ENCODE measurements around the gene TENM4.
"Not testable (repeated sequence)": the region's sequence is repeated elsewhere in the genome, so short reads cannot be mapped to it uniquely, and the experiment has no call there.

Gene TENM4

DNA sequence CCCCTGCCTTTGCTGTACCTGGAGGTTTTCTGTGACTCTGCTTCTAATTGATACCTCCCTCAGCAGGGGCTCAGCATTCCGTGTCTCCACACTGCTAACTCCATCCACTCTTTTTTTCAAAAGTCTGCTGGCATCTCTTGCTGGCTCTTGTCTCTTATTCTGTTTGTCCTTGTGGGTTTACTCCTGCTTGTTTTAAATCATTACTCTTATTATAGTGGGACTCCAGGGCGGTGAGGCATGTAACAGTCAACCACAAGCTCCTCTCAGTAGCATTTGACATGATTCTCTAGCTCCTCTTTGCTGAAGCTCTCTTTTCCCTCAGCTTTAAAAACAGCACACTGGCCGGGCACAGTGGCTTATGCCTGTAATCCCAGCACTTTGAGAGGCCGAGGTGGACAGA is 605.9 kb downstream of the TENM4 start:
- DNase-seq (ENCODE audit: low spot score), result no peak
- TF ChIP-seq, protein P1, sequence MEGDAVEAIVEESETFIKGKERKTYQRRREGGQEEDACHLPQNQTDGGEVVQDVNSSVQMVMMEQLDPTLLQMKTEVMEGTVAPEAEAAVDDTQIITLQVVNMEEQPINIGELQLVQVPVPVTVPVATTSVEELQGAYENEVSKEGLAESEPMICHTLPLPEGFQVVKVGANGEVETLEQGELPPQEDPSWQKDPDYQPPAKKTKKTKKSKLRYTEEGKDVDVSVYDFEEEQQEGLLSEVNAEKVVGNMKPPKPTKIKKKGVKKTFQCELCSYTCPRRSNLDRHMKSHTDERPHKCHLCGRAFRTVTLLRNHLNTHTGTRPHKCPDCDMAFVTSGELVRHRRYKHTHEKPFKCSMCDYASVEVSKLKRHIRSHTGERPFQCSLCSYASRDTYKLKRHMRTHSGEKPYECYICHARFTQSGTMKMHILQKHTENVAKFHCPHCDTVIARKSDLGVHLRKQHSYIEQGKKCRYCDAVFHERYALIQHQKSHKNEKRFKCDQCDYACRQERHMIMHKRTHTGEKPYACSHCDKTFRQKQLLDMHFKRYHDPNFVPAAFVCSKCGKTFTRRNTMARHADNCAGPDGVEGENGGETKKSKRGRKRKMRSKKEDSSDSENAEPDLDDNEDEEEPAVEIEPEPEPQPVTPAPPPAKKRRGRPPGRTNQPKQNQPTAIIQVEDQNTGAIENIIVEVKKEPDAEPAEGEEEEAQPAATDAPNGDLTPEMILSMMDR (IDR thresholded peaks at IDR 0.05; ENCODE audit: extremely low read depth, missing control alignments), result no peak

DNA sequence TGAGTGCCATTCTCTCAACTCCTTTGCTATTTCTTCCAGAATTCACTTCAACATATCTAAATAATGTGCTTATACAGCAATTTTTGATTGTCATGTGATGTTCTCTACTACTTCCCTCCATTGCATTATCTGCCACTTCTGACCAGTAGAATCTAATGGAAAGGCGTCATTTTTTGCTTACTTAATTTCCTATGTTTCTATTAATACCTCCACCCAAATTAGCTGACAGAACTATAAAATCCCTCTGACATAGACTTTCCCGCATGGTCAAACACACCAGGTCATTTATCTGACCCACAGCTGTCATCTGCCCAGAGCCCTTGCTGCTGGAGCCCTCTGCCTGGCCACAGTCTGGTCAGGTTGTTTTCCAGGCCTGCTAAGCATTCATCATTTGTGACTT is 607.6 kb downstream of the TENM4 start:
- DNase-seq (ENCODE audit: low spot score), result no peak
- TF ChIP-seq, protein P1 (IDR thresholded peaks at IDR 0.05; ENCODE audit: extremely low read depth, missing control alignments), result no peak

DNA sequence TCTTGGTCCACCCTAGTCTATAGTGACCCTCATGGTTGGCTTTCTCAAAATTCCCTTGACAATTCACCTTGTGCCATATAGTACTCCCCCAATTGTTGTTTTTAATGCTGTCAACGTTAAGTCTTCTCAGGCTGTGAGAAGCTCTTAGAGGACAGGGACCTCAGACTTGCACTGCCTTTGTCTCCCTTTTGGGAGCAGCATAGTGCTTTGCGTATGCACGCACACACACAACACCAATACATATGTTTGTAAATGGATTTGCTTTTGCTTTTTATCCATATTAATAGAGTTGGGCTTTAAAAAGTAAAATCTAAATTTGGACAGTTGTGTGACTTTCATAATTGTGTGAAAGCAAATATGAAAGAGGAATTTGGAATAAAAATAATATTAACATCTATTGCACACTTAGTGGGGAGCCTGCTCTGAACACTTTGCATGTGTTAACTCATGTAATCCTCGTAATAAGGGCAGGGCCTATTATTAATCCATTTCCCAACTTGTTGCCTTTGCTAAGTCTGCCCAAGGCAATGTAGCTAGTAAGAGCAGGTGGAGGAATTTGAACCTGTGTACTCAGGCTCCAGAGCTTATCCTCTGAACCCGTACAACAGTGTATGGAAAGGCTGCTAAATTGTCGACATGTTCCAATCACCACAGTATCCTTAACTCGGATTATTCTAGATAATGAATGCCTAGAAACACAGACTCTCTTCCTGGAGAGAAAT is 608.4 kb downstream of the TENM4 start:
- TF ChIP-seq, protein P1 (IDR thresholded peaks at IDR 0.05; ENCODE audit: extremely low read depth, missing control alignments), result no peak
- DNase-seq (ENCODE audit: low spot score), result no peak

DNA sequence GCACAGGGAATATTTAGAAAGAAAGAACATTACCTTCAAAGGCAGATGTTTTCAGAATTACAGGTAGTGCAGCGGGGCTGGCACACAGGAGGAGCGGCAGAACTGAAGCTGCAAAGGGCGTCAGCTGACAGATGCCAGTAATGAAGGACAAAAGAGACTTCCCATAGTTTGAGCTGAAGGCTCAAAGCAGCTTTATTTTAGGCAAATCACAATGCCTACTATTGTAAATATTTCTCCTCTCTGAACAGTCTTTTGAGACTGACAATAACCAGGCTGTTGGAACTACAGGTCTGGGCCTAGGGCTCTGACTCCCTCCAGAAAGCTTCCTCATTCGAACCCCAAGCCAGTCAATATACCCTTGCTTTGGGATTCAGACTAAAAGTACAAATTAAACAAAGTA is 609.3 kb downstream of the TENM4 start:
- TF ChIP-seq, protein P1 (IDR thresholded peaks at IDR 0.05; ENCODE audit: extremely low read depth, missing control alignments), result no peak
- no peak for DNase-seq (ENCODE audit: low spot score)

DNA sequence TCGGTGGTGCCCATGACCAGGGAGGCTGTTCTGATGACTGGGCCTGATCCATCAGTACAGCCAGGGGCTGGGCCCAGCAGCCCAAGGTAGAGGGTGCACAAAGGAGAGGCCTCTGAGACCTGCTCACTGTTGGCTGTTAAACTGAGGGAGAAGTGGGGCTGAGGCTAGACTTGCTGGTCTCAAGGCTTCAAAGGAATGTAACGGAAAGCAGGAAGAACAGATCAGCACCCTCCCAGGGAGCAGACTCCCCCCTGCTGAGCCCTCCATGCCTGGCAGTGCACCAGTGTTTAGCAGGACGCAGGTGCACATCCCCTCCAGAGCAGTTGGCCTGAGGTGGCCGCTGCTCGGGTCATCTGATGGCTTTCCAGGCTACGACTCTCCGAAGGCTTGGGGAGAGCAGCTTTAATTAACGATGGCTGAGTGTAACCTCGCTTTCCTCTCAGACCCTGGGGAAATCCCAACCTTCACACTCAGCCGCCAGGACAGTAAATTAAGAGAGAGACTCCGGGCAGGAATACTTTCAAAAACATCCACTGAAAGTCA is 610.5 kb downstream of the TENM4 start:
- no peak for DNase-seq (ENCODE audit: low spot score)
- TF ChIP-seq, protein P1 (IDR thresholded peaks at IDR 0.05; ENCODE audit: extremely low read depth, missing control alignments), result no peak

DNA sequence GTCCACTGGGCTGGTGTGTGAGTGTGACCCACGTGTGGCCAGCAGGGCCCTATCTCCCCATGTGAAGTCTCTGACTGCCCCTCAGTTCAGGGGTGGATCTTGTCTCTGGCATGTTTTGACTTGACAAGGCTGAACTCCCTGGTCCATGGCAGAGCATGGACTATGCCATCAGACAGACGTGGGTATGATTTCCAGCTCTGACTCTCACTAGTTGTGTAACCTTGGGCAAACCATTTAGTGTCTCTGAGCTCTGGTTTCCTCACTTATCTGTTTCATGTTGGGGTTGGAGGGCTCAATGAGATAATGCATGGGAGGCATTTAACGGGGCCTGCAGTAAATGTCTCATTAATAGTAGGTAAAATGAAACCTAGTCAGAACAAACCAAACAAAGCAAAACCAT is 611.7 kb downstream of the TENM4 start:
- TF ChIP-seq, protein P1 (IDR thresholded peaks at IDR 0.05; ENCODE audit: extremely low read depth, missing control alignments), result no peak
- no peak for DNase-seq (ENCODE audit: low spot score)

DNA sequence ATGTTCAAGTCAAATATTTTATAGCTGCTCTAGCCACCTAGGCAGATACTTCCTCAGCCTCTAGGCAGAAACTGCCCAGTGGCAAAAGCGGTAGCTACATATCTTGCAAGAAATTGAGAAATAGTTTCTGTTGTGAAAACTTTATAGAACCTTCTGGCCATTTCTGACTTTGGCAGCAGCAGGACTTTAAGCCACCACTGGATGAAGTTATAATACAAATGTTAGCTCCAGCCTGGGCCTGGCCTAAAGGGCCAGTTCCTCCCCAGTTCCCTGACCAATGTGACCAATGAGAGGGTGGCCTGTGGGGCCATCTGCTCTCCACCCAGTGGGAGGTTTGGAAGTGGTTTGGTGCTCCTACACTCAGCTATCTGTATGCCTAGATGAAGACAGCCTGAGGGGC is 612.2 kb downstream of the TENM4 start:
- TF ChIP-seq, protein P1 (IDR thresholded peaks at IDR 0.05; ENCODE audit: extremely low read depth, missing control alignments), result no peak
- DNase-seq (ENCODE audit: low spot score), result no peak

DNA sequence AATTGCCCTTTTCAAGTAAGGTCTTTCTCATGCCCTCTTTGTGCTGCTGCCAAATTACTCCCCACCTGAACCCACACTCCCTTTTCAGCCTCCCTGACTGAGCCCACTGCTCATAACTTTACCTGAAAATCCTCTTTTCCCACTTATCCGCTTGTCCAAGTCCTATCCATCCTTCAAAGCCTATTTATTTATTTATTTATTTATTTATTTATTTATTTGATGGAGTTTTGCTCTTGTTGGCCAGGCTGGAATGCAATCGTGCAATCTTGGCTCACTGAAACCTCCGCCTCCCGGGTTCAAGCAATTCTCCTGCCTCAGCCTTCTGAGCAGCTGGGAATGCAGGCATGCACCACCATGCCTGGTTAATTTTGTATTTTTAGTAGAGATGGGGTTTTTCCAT is 613.5 kb downstream of the TENM4 start:
- not testable (repeated sequence) for DNase-seq (ENCODE audit: low spot score)

Data from GM20000 (cell line).